HTR-8/SVneo (cell line): ENCODE data around the gene CDH24.

Source experiments
- DNase-seq: peaks from one replicate; pipeline ENCODE4 v3.0.0; 2011; ENCODE audit warnings: low spot score, mixed read lengths; ENCODE audit not compliant: insufficient read length
- FAIRE-seq: peaks from 2 replicates; lab custom pipeline; 2011; peaks lifted over from hg19 to GRCh38; lab: Jason Lieb, UNC

CDH24 gene

GRCh38 chr14:23002592-23002991 is 54.7 kb downstream of the CDH24 start:
- FAIRE-seq: no peak

GRCh38 chr14:23000860-23001259 is 56.5 kb downstream of the CDH24 start:
- FAIRE-seq (no peak), DNase-seq (no peak)

More at GRCh38 chr14:23002592-23002991, 54.7 kb downstream of the CDH24 start:
- no peak for DNase-seq

- DNase-seq: no peak
- no peak for FAIRE-seq
These were observed 58.8 kb downstream of the CDH24 start for GRCh38 chr14:22998329-22999012.

- FAIRE-seq (no peak), DNase-seq (no peak)
These were observed 59.5 kb downstream of the CDH24 start for GRCh38 chr14:22997676-22998323.
